GM12892 (cell line): ENCODE measurements around the gene NCAPH2.

ENCODE experiments used
- POLR2A ChIP-seq: IDR thresholded peaks from 2 replicates; pipeline ENCODE4 v1.6.1; 2011; ENCODE audit warnings: low read depth, low read length, control low read depth
- POLR2AphosphoS5 ChIP-seq: IDR thresholded peaks from 2 replicates; pipeline ENCODE4 v1.6.1; 2011; ENCODE audit warnings: low read depth, low read length, control low read depth
- TAF1 ChIP-seq: IDR thresholded peaks from 2 replicates; pipeline ENCODE4 v1.6.1; 2011; ENCODE audit warnings: low read depth, mild to moderate bottlenecking, control low read depth, low read length, borderline replicate concordance

- no peak for TF ChIP-seq POLR2A
- no peak for TF ChIP-seq POLR2AphosphoS5
- no peak for TF ChIP-seq TAF1
Observed at GRCh38 chr22:50487290-50488005, 20.6 kb upstream of the NCAPH2 start.
